ENCODE results near the gene TNFAIP3.

The TNFAIP3 gene

GRCh38 chr6:137903933-137904821, 37.1 kb downstream of the TNFAIP3 start:
- peak; percentile 79 for DNase-seq

GRCh38 chr6:137904822-137905617, 38.0 kb downstream of the TNFAIP3 start:
- DNase-seq = peak; percentile 88

GRCh38 chr6:137906020-137906472, 39.0 kb downstream of the TNFAIP3 start:
- DNase-seq = no peak

- DNase-seq = no peak
Observed at GRCh38 chr6:137907170-137907569, 40.1 kb downstream of the TNFAIP3 start.

GRCh38 chr6:137909533-137909932, 42.5 kb downstream of the TNFAIP3 start:
- DNase-seq = no peak

- DNase-seq = no peak
Observed at GRCh38 chr6:137910424-137910834, 43.4 kb downstream of the TNFAIP3 start.

GRCh38 chr6:137910843-137911456, 43.9 kb downstream of the TNFAIP3 start:
- no peak for DNase-seq

- DNase-seq = no peak
Observed at GRCh38 chr6:137911675-137912191, 44.7 kb downstream of the TNFAIP3 start.

- no peak for DNase-seq
Observed at GRCh38 chr6:137912813-137913212, 45.8 kb downstream of the TNFAIP3 start.

GRCh38 chr6:137913434-137913833, 46.4 kb downstream of the TNFAIP3 start:
- DNase-seq = no peak

GRCh38 chr6:137913996-137914529, 47.0 kb downstream of the TNFAIP3 start:
- no peak for DNase-seq

GRCh38 chr6:137914530-137915193, 47.6 kb downstream of the TNFAIP3 start:
- no peak for DNase-seq

GRCh38 chr6:137915790-137916189, 48.7 kb downstream of the TNFAIP3 start:
- DNase-seq = no peak

- DNase-seq = no peak
Observed at GRCh38 chr6:137917551-137918325, 50.7 kb downstream of the TNFAIP3 start.

GRCh38 chr6:137919502-137919823, 52.4 kb downstream of the TNFAIP3 start:
- no peak for DNase-seq

- DNase-seq = no peak
Observed at GRCh38 chr6:137919837-137920730, 53.0 kb downstream of the TNFAIP3 start.

GRCh38 chr6:137921823-137922222, 54.8 kb downstream of the TNFAIP3 start:
- DNase-seq = no peak

- DNase-seq = no peak
Observed at GRCh38 chr6:137923866-137924653, 57.0 kb downstream of the TNFAIP3 start.

GRCh38 chr6:137925141-137925698, 58.2 kb downstream of the TNFAIP3 start:
- no peak for DNase-seq

Measured in activated CD8-positive, alpha-beta memory T cell treated with anti-CD3 and anti-CD28 coated beads for 24 hours (primary cell).